Heart left ventricle (tissue), 13 donors: ENCODE results near the gene ESYT2.

Source experiments
- CTCF ChIP-seq, 12 donors: fragments of 200-600 bp; sonication (generic) in 4 of 12; IDR thresholded peaks; one replicate each; pipeline versions ENCODE4 v1.5.0 to v1.8.0; 2018 to 2022; ENCODE audit warnings: antibody characterized with exemption in 12 of 12, mild to moderate bottlenecking in 5 of 12
- POLR2A ChIP-seq, 2 donors: fragments of 450-650 bp; IDR thresholded peaks; one replicate each; pipeline ENCODE4 v1.6.1; 2017; ENCODE audit warnings: antibody characterized with exemption in 2 of 2, mild to moderate bottlenecking in 2 of 2, moderate library complexity in 2 of 2
- donor health status: ischemic (EF 13 %, LVEDD 7.1; RV severe dilation, severe dysfunction).
- donor health status: DM: no; HTN: yes; CAD: no.
- donor health status: DM: no; HTN: no; CAD: no.
- donor health status: ischemic (EF 25% LVEDD 6.9; RV normal size, moderate dysfunction).
- donor health status: ischemic (EF 25% LVEDD 5.7; RV mildly dilated, moderate dysfunction).
- donor health status: ischemic (EF 35%, LVEDD 5.7; RV mildly dilated, moderate dysfunction).
- donor health status: nonischemic (EF 11% LVEDD 7.7; RV severe dilation, severe dysfunction).
- donor health status: DM: yes; HTN: yes; CAD: no.
- donor health status: PGD.
- donor health status: ischemic (EF 29% LVEDD 5.4; RV normal size, mild dysfunction).
- donor health status: nonischemic (EF 23%, LVEDD 6.1; RV moderate dilation, normal function).

DNA sequence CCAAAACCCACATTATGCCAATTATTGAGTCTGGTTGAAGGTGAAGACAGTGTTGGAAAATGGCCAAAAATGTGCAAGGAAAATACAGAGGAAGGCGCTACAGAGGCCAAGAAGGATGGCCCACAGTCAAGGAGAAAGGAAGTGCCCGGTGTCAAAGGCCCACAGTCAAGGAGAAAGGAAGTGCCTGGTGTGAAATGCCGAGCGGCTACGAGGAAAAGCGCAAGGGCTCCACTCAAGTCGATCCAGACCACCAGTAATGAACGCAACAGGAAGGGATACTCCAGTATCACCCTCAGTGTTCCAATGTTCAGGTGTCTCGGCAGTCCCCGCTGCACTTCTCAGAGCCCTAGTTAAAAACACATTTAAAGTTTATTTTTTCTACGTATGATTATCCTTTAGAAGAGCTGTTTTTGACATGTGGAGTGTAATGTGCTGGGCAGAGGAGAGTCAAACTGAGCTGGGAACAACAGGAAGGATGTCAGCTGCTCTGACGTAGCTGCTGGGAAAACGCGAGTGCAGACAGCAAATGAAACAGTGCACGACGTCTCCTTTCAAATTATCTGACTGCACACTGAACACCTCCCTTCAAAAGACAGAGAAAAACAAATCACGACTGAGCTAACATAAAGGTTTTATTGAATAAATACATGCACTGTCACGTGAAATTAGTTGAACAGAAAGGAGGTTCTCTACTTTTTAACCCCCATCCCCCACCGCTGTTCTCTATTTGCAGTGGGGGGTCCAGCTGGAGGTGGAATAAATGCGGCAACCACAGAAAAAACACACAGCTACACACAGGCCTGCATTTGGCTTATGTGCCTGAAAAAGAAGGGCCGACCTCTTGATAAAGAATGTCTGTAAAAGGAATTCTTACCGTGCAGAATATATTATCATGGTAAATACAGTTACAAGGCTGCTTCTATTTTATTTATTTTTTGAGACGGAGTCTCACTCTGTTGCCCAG is 98.6 kb downstream of the ESYT2 start:
- no peak for TF ChIP-seq CTCF (IDR thresholded peaks at IDR 0.05)
- TF ChIP-seq POLR2A (IDR thresholded peaks at IDR 0.05) = no peak
